HEK293 (cell line): ENCODE results near the gene FIGLA.

ENCODE experiments used
- CTCF ChIP-seq: fragments of 450-650 bp; formaldehyde crosslinking; IDR thresholded peaks from 2 replicates; pipeline ENCODE4 v1.5.1; 2016; ENCODE audit warnings: missing biosample characterization, missing genetic modification characterization
- PATZ1 ChIP-seq: fragments of 450-650 bp; formaldehyde crosslinking; IDR thresholded peaks from 2 replicates; pipeline ENCODE4 v1.5.1; 2016; ENCODE audit warnings: missing biosample characterization, missing genetic modification characterization
- ZBTB49 ChIP-seq: fragments of 450-650 bp; formaldehyde crosslinking; IDR thresholded peaks from 2 replicates; pipeline ENCODE4 v1.5.1; 2016; ENCODE audit warnings: missing biosample characterization, missing genetic modification characterization, low read depth
- ZBTB7A ChIP-seq: fragments of 450-650 bp; formaldehyde crosslinking; IDR thresholded peaks from 2 replicates; pipeline ENCODE4 v1.5.1; 2016; ENCODE audit warnings: low read depth, missing biosample characterization, missing genetic modification characterization
- ZEB2 ChIP-seq: fragments of 450-650 bp; formaldehyde crosslinking; IDR thresholded peaks from 2 replicates; pipeline ENCODE4 v1.5.1; 2016; ENCODE audit warnings: missing biosample characterization, missing genetic modification characterization
- ZNF121 ChIP-seq: fragments of 450-650 bp; formaldehyde crosslinking; IDR thresholded peaks from 2 replicates; pipeline ENCODE4 v1.5.1; 2016; ENCODE audit warnings: missing biosample characterization, missing genetic modification characterization
- ZNF311 ChIP-seq: fragments of 450-650 bp; formaldehyde crosslinking; IDR thresholded peaks from 2 replicates; pipeline ENCODE4 v1.5.1; 2017; ENCODE audit warnings: missing biosample characterization, missing genetic modification characterization, borderline replicate concordance
- ZNF514 ChIP-seq: fragments of 450-650 bp; formaldehyde crosslinking; IDR thresholded peaks from 2 replicates; pipeline ENCODE4 v1.5.1; 2016; ENCODE audit warnings: missing biosample characterization, missing genetic modification characterization
- ZNF555 ChIP-seq: fragments of 450-650 bp; formaldehyde crosslinking; conservative IDR thresholded peaks from 2 replicates; pipeline ENCODE4 v1.5.1; 2017; ENCODE audit warnings: missing biosample characterization, mild to moderate bottlenecking, missing genetic modification characterization, inconsistent platforms
- ZNF623 ChIP-seq: fragments of 450-650 bp; formaldehyde crosslinking; IDR thresholded peaks from 2 replicates; pipeline ENCODE4 v1.5.1; 2016; ENCODE audit warnings: missing biosample characterization, missing genetic modification characterization
- ZNF768 ChIP-seq: fragments of 450-650 bp; formaldehyde crosslinking; IDR thresholded peaks from 2 replicates; pipeline ENCODE4 v1.5.1; 2018; ENCODE audit warnings: missing biosample characterization, mild to moderate bottlenecking, missing genetic modification characterization

- no peak for TF ChIP-seq CTCF (tag by site-specific recombination)
- no peak for TF ChIP-seq ZNF121
- no peak for TF ChIP-seq PATZ1 (tag by site-specific recombination)
- no peak for TF ChIP-seq ZNF555 (tag by site-specific recombination)
- no peak for TF ChIP-seq ZNF768 (tag by site-specific recombination)
- TF ChIP-seq ZBTB7A (tag by site-specific recombination) = no peak
- TF ChIP-seq ZNF514 (tag by site-specific recombination) = no peak
- no peak for TF ChIP-seq ZEB2 (tag by site-specific recombination)
- TF ChIP-seq ZBTB49 = no peak
- TF ChIP-seq ZNF311 (tag by site-specific recombination) = no peak
- no peak for TF ChIP-seq ZNF623 (tag by site-specific recombination)
These were observed 60.8 kb downstream of the FIGLA start for GRCh38 chr2:70729647-70730046.
